ENCODE results near the gene IL6. TPM values are rescaled to one million over a fixed set of nuclear protein-coding genes. Genes with fewer than 3 reads are reported as not detected.

The IL6 gene
- total and polyA plus RNA-seq, 2 of the 13 experiments (the other 11 are each of a cell fraction or from before 2014, with no cell fraction given): not detected

GRCh38 chr7:22726345-22726906 is 574 bp upstream of the IL6 start:
- no TSS peak for BruUV-seq (replicated peaks)
- Histone ChIP-seq H3K4me2 (ENCODE audit: low read depth, low read length) (peak overlapping the region; percentile 54; the same call in 1 of the 2 replicates), H3K4me1 (ENCODE audit: insufficient read depth, low read length) (peaks cover 21% of the 10 kb centered on the region), H3K9ac (ENCODE audit: insufficient read depth, low read depth, low read length) (no peak overlapping the region), H3K4me3 (replicated peaks in 1 of 3; ENCODE audit: insufficient read depth in 1 of 3, low read depth in 2 of 3, low read length in 3 of 3) (no peak overlapping the region), H4K20me1 (ENCODE audit: insufficient read depth, low read length) (no peaks in the 10 kb centered on the region), H3K79me2 (ENCODE audit: insufficient read depth, low read length) (no peaks in the 10 kb centered on the region), H2AFZ (ENCODE audit: low read length) (no peak overlapping the region), H3K9me3 (ENCODE audit: low read length) (no peaks in the 10 kb centered on the region), H3K27ac (ENCODE audit: extremely low read length, insufficient read depth, low read length) (no peak overlapping the region), H3K36me3 (replicated peaks in 1 of 2; ENCODE audit: control insufficient read depth in 1 of 2, insufficient read depth in 2 of 2, low read length in 2 of 2) (no peaks in the 10 kb centered on the region), H3K27me3 (ENCODE audit: control insufficient read depth in 1 of 2, insufficient read depth in 2 of 2, low read length in 2 of 2) (peaks cover 0 to 28% of the 10 kb centered on the region in 2 experiments; a peak in 4 of 5 replicates)
- 2% methylated on average over 6 of the region's 8 CpGs for WGBS (ENCODE audit: low lambda C conversion rate)
- DNase-seq (ENCODE audit: low spot score): peak; percentile 7
- ChIA-PET CTCF (ENCODE audit: low intra/inter-chr PET ratio, low total read pairs) (interaction anchor here (1.0 to 4.8 kb wide), 4 partner anchors 56 to 328 kb away, joined by 3 to 32 read pairs (median 7); no protein-coding TSS in a partner anchor), POLR2A (no interaction called here)
- TF ChIP-seq UBTF (CRISPR knock-in tag; IDR thresholded peaks at IDR 0.05) (no peak), CTCF (CRISPR knock-in tag; IDR thresholded peaks at IDR 0.05) (peak; percentile 54), STAG1 (CRISPR knock-in tag; IDR thresholded peaks at IDR 0.05) (peak; percentile 39), HOXA9 (CRISPR knock-in tag; IDR thresholded peaks at IDR 0.05; ENCODE audit: borderline replicate concordance) (no peak), ZNF230 (CRISPR knock-in tag; IDR thresholded peaks at IDR 0.05) (no peak), NFE2L2 (IDR thresholded peaks at IDR 0.05; ENCODE audit: low read length) (0 out of 2 replicates have a peak, but pooled peaks have one; percentile 46), ZBTB38 (CRISPR knock-in tag; IDR thresholded peaks at IDR 0.05) (no peak), ZNF678 (CRISPR knock-in tag; IDR thresholded peaks at IDR 0.05) (no peak)
- in situ Hi-C loops (cut with HindIII; ENCODE audit: extremely low pct_ligation_motif_present, low pct_unique_long_range_greater_than_20kb): loop anchor here (5.0 kb wide), 2 partner anchors 164 to 331 kb away; no protein-coding TSS in a partner anchor
- peak; percentile 4 for FAIRE-seq
- intact Hi-C loops (cut with micrococcal nuclease; ENCODE audit: unreplicated experiment): loop anchor here (5.0 kb wide), 2 partner anchors 56 to 131 kb away; no protein-coding TSS in a partner anchor
- peak; percentile 79 for ATAC-seq

All from HepG2 (cell line).